Keratinocyte (primary cell): Measurements from ENCODE around the gene ZNF778. TPM values are rescaled to one million over a fixed set of nuclear protein-coding genes. Genes with fewer than 3 reads are reported as not detected.

Experiments used
- DNase-seq: peaks from one replicate; pipeline ENCODE4 v3.0.0-alpha.2; 2011; ENCODE audit warnings: low read depth, missing footprints, low spot score
- FAIRE-seq: peaks from 2 replicates; lab custom pipeline; 2011; peaks lifted over from hg19 to GRCh38; lab: Jason Lieb, UNC
- H2AFZ ChIP-seq: 2 replicates; pipeline ENCODE4 v1.6.0; 2012; ENCODE audit warnings: low read length, control low read depth, inconsistent platforms; ENCODE audit not compliant: control insufficient read depth
- H3K27ac ChIP-seq: 2 replicates; pipeline ENCODE4 v1.5.1; 2011; ENCODE audit warnings: low read length; ENCODE audit not compliant: control insufficient read depth, insufficient read depth
- H3K27me3 ChIP-seq: 3 replicates; pipeline ENCODE4 v1.6.0; 2011; ENCODE audit warnings: low read length; ENCODE audit not compliant: control insufficient read depth, insufficient read depth; ENCODE audit errors: extremely low read depth
- H3K36me3 ChIP-seq, 2 experiments: 2 replicates in 1 of 2; 3 replicates in 1 of 2; pipeline ENCODE4 v1.5.1; 2011; ENCODE audit warnings: low read length in 2 of 2, mild to moderate bottlenecking in 1 of 2; ENCODE audit not compliant: control insufficient read depth in 2 of 2, insufficient read depth in 2 of 2; ENCODE audit errors: extremely low read depth in 1 of 2
- H3K4me1 ChIP-seq: 3 replicates; pipeline ENCODE4 v1.5.1; 2011; ENCODE audit warnings: low read length; ENCODE audit not compliant: control insufficient read depth, insufficient read depth; ENCODE audit errors: extremely low read depth
- H3K4me2 ChIP-seq: 3 replicates; pipeline ENCODE4 v1.6.0; 2011; ENCODE audit warnings: low read depth, low read length; ENCODE audit not compliant: control insufficient read depth, insufficient read depth; ENCODE audit errors: extremely low read depth
- H3K4me3 ChIP-seq, 3 experiments: fragments of 200-600 bp in 1 of 3; sonication (generic) in 1 of 3; 2 replicates in 2 of 3; 3 replicates in 1 of 3; pipeline ENCODE4 v1.5.1; 2011 to 2016; ENCODE audit warnings: low read length in 3 of 3, mild to moderate bottlenecking in 3 of 3, control low read depth in 2 of 3, inconsistent platforms in 1 of 3, low read depth in 1 of 3, mixed read lengths in 1 of 3, mixed run types in 1 of 3, moderate library complexity in 1 of 3; ENCODE audit not compliant: control insufficient read depth in 2 of 3, insufficient read depth in 2 of 3; ENCODE audit errors: extremely low read depth in 1 of 3
- H3K79me2 ChIP-seq: 2 replicates; pipeline ENCODE4 v1.6.0; 2012; ENCODE audit warnings: low read length; ENCODE audit not compliant: control insufficient read depth, insufficient read depth
- H3K9ac ChIP-seq: 3 replicates; pipeline ENCODE4 v1.6.0; 2011; ENCODE audit warnings: low read length; ENCODE audit not compliant: control insufficient read depth, insufficient read depth; ENCODE audit errors: extremely low read depth
- H3K9me1 ChIP-seq: 3 replicates; pipeline ENCODE4 v1.6.0; 2011; ENCODE audit warnings: low read length; ENCODE audit not compliant: control insufficient read depth, insufficient read depth; ENCODE audit errors: extremely low read depth
- H3K9me3 ChIP-seq: 2 replicates; pipeline ENCODE4 v1.5.1; 2012; ENCODE audit warnings: low read depth, low read length; ENCODE audit not compliant: control insufficient read depth
- H4K20me1 ChIP-seq: 3 replicates; pipeline ENCODE4 v1.6.0; 2011; ENCODE audit warnings: low read length; ENCODE audit not compliant: control insufficient read depth, insufficient read depth; ENCODE audit errors: extremely low read depth
- EZH2 ChIP-seq: IDR thresholded peaks from one replicate; pipeline ENCODE4 v1.6.1; 2012; ENCODE audit warnings: inconsistent platforms, mild to moderate bottlenecking, low read length, moderate library complexity
- dilution Hi-C: fragments of 300-500 bp; cut with MboI; formaldehyde crosslinking; loops from one replicate; pipeline ENCODE4 v1.7.0; 2020; ENCODE audit warnings: low sequenced_read_pairs; ENCODE audit not compliant: extremely low pct_ligation_motif_present
- polyA plus RNA-seq, 5 experiments: library from polyadenylated mRNA; depleted of rRNA in 3 of 5; stranded (reverse) in 3 of 5; stranded (forward) in 1 of 5; unstranded in 1 of 5; fragments of >200 nt; gene quantifications; 1 replicate in 1 of 5; 2 replicates in 3 of 5; 3 replicates in 1 of 5; pipeline versions ENCODE4 v1.2.1 to v1.2.3, GENCODE V29; 2011 to 2012; ENCODE audit warnings: missing spikeins in 2 of 5, low read depth in 1 of 5, low replicate concordance in 1 of 5
- TF ChIP-seq, protein P1 (sequence below), 3 experiments: IDR thresholded peaks in 1 of 3; conservative IDR thresholded peaks in 1 of 3; optimal IDR thresholded peaks in 1 of 3; 2 replicates in 2 of 3; 3 replicates in 1 of 3; pipeline versions ENCODE3 to v1.5.1; 2011; ENCODE audit warnings: low read length in 3 of 3, mild to moderate bottlenecking in 3 of 3, moderate library complexity in 2 of 3, control low read depth in 1 of 3, inconsistent platforms in 1 of 3; ENCODE audit not compliant: insufficient read depth in 2 of 3; ENCODE audit errors: extremely low read depth in 1 of 3

The ZNF778 gene
- polyA plus RNA-seq, 1 donor (not counting 4 experiments of a cell fraction or from before 2014, with no cell fraction given): 6.2 TPM

DNA sequence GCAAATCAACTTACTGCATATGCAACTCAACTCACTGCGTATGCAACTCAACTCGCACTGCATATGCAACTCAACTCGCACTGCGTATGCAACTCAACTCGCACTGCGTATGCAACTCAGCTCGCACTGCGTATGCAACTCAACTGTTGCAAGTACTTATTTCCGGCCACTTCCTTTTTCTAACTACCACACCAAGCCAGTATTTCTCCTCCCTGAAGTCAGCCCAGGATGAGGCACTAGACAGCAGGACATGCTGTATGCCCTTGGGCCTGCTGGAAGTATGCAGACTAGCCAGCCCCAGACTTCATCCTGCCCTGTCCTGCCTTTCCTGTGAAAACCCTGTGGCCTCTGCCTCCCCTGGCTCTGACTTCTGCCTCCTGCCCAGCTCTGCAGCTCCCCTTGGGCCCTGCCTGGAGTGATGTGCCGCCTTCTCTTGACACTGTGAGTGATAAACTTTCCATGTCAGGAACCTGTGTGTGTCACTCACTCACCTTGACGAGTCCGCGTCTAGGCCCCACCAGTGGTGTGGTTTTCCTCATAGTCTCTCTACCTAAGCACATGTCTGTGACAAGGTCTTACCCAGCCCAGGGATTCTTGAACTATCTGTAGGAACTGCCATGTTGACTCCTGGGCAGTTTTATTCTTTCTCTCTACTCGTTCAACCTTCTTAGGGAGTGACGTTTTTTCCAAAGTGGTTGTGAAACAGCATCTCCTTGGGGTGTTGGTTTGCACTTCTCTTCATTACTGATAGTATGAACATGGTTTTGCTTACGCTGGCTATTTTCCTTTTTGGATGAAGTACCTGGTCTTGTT, 16.4 kb downstream of the ZNF778 start:
- H2AFZ ChIP-seq: no peak overlapping the region
- no peak overlapping the region for H3K4me3 ChIP-seq
- TF ChIP-seq EZH2: no peak
- no peaks in the 10 kb centered on the region for H3K9me1 ChIP-seq
- dilution Hi-C loops: no loop called here
- H3K36me3 ChIP-seq: peaks cover 18 to 19% of the 10 kb centered on the region in 2 experiments
- H3K4me2 ChIP-seq: no peak overlapping the region
- H3K9ac ChIP-seq: no peak overlapping the region
- peaks cover 1% of the 10 kb centered on the region for H4K20me1 ChIP-seq
- H3K9me3 ChIP-seq: no peaks in the 10 kb centered on the region
- no peaks in the 10 kb centered on the region for H3K27me3 ChIP-seq
- no peak for DNase-seq
- H3K4me1 ChIP-seq: no peaks in the 10 kb centered on the region
- no peak for FAIRE-seq
- H3K27ac ChIP-seq: no peak overlapping the region
- peaks cover 8% of the 10 kb centered on the region for H3K79me2 ChIP-seq

DNA sequence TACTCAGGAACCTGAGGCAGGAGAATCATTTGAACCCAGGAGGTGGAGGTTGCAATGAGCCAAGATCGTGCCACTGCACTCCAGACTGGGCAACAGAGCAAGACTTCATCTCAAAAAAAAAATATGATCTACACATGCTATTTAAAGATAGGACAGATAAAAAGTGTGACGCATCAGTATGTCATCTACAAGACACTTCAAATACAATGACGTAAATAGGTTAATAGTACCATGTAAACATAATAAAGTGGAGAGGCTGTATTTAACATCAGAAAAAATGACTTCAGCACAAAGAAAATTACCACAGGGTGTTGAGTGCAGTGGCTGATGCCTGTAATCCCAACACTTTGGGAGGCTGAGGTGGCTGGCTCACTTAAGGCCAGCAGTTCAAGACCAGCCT, 20.2 kb downstream of the ZNF778 start:
- H3K27ac ChIP-seq: no peak overlapping the region
- no peak for FAIRE-seq
- DNase-seq: no peak
- no peak overlapping the region for H2AFZ ChIP-seq
- H3K36me3 ChIP-seq: peaks cover 9% of the 10 kb centered on the region in 2 experiments
- no peak overlapping the region for H3K4me3 ChIP-seq
- no peaks in the 10 kb centered on the region for H3K4me1 ChIP-seq
- no peaks in the 10 kb centered on the region for H3K9me3 ChIP-seq
- H4K20me1 ChIP-seq: no peaks in the 10 kb centered on the region
- H3K27me3 ChIP-seq: no peaks in the 10 kb centered on the region
- H3K4me2 ChIP-seq: no peak overlapping the region
- no peaks in the 10 kb centered on the region for H3K9me1 ChIP-seq
- peaks cover 7% of the 10 kb centered on the region for H3K79me2 ChIP-seq
- no peak overlapping the region for H3K9ac ChIP-seq
- TF ChIP-seq, protein P1, sequence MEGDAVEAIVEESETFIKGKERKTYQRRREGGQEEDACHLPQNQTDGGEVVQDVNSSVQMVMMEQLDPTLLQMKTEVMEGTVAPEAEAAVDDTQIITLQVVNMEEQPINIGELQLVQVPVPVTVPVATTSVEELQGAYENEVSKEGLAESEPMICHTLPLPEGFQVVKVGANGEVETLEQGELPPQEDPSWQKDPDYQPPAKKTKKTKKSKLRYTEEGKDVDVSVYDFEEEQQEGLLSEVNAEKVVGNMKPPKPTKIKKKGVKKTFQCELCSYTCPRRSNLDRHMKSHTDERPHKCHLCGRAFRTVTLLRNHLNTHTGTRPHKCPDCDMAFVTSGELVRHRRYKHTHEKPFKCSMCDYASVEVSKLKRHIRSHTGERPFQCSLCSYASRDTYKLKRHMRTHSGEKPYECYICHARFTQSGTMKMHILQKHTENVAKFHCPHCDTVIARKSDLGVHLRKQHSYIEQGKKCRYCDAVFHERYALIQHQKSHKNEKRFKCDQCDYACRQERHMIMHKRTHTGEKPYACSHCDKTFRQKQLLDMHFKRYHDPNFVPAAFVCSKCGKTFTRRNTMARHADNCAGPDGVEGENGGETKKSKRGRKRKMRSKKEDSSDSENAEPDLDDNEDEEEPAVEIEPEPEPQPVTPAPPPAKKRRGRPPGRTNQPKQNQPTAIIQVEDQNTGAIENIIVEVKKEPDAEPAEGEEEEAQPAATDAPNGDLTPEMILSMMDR (optimal IDR thresholded peaks at IDR 0.05 in 1 of 3, IDR thresholded peaks at IDR 0.05 in 1 of 3, conservative IDR thresholded peaks at IDR 0.05 in 1 of 3; ENCODE audit: extremely low read depth in 1 of 3, insufficient read depth in 2 of 3, low read length in 3 of 3): no peak
- no peak for TF ChIP-seq EZH2
- dilution Hi-C loops: no loop called here
